Measurements from ENCODE around the gene AGAP3.

GRCh38 chr7:151143261-151144015, 57.2 kb downstream of the AGAP3 start:
- no peak for TF ChIP-seq CTCF (IDR thresholded peaks at IDR 0.05; ENCODE audit: borderline replicate concordance, extremely low read depth, low read length, poor library complexity, severe bottlenecking)
- TF ChIP-seq EZH2 (IDR thresholded peaks at IDR 0.05; ENCODE audit: borderline replicate concordance, low read depth, low read length, severe bottlenecking): no peak

Measured in DND-41 (cell line).